ENCODE data around the gene SLC19A3.

Gene SLC19A3

GRCh38 chr2:227719641-227720040 is 1.8 kb upstream of the SLC19A3 start:
- ChIA-PET POLR2A (no interaction called here), CTCF (interaction anchor here (0.6 kb wide), 1 partner anchor 246 kb away, joined by 3 read pairs; no protein-coding TSS in a partner anchor)
- TF ChIP-seq GLI4 (tag by site-specific recombination; IDR thresholded peaks at IDR 0.05), result no peak
- no peak for TF ChIP-seq ZNF248 (tag by site-specific recombination; IDR thresholded peaks at IDR 0.05)
- no peak for TF ChIP-seq ZNF211 (tag by site-specific recombination; IDR thresholded peaks at IDR 0.05; ENCODE audit: low read depth)
- no peak for TF ChIP-seq HOXC10 (CRISPR knock-in tag; IDR thresholded peaks at IDR 0.05)
- no peaks in the 10 kb centered on the region for H3K36me3 ChIP-seq (ENCODE audit: control insufficient read depth in 2 of 2, insufficient read depth in 1 of 2, low read length in 2 of 2)
- no peaks in the 10 kb centered on the region for H3K9me3 ChIP-seq (ENCODE audit: control insufficient read depth, insufficient read depth, low read depth, low read length)
- no peak overlapping the region for H3K4me3 ChIP-seq (ENCODE audit: low read depth, low read length)
- H3K27ac ChIP-seq (ENCODE audit: extremely low read depth, low read depth, low read length), result no peak overlapping the region
- no peaks in the 10 kb centered on the region for H3K4me1 ChIP-seq (ENCODE audit: control insufficient read depth, insufficient read depth, low read length)

- H3K4me1 ChIP-seq (ENCODE audit: control insufficient read depth, insufficient read depth, low read length), result no peaks in the 10 kb centered on the region
- no peak overlapping the region for H3K27ac ChIP-seq (ENCODE audit: extremely low read depth, low read depth, low read length)
- no peaks in the 10 kb centered on the region for H3K9me3 ChIP-seq (ENCODE audit: control insufficient read depth, insufficient read depth, low read depth, low read length)
- TF ChIP-seq ZNF473 (tag by site-specific recombination; IDR thresholded peaks at IDR 0.05) (no peak), ZNF19 (tag by site-specific recombination; IDR thresholded peaks at IDR 0.05; ENCODE audit: low read depth) (no peak), ZBTB11 (tag by site-specific recombination; conservative IDR thresholded peaks at IDR 0.05; ENCODE audit: low read depth) (no peak), ZNF660 (tag by site-specific recombination; IDR thresholded peaks at IDR 0.05) (peak; percentile 98)
- H3K36me3 ChIP-seq (ENCODE audit: control insufficient read depth in 2 of 2, insufficient read depth in 1 of 2, low read length in 2 of 2), result no peaks in the 10 kb centered on the region
- CTCF ChIA-PET, result no interaction called here
- H3K4me3 ChIP-seq (ENCODE audit: low read depth, low read length), result no peak overlapping the region
- POLR2A ChIA-PET, result no interaction called here
Measured at GRCh38 chr2:227716501-227716900, 1.3 kb downstream of the SLC19A3 start.

- TF ChIP-seq BCL6B (tag by site-specific recombination; IDR thresholded peaks at IDR 0.05) (no peak), ZNF548 (tag by site-specific recombination; IDR thresholded peaks at IDR 0.05) (no peak), ZNF449 (tag by site-specific recombination; IDR thresholded peaks at IDR 0.05) (peak; percentile 72; the same call in 1 of the 2 replicates)
- ChIA-PET CTCF (interaction anchor here (0.5 kb wide), 1 partner anchor 55 kb away, joined by 5 read pairs; no protein-coding TSS in a partner anchor), POLR2A (no interaction called here)
- H3K4me3 ChIP-seq (ENCODE audit: low read depth, low read length), result no peak overlapping the region
- H3K36me3 ChIP-seq (ENCODE audit: control insufficient read depth in 2 of 2, insufficient read depth in 1 of 2, low read length in 2 of 2), result no peaks in the 10 kb centered on the region
- no peak overlapping the region for H3K27ac ChIP-seq (ENCODE audit: extremely low read depth, low read depth, low read length)
- no peaks in the 10 kb centered on the region for H3K9me3 ChIP-seq (ENCODE audit: control insufficient read depth, insufficient read depth, low read depth, low read length)
- H3K4me1 ChIP-seq (ENCODE audit: control insufficient read depth, insufficient read depth, low read length), result no peaks in the 10 kb centered on the region
Measured at GRCh38 chr2:227713291-227713690, 4.5 kb downstream of the SLC19A3 start.

- Histone ChIP-seq H3K4me3 (ENCODE audit: low read depth, low read length) (no peak overlapping the region), H3K36me3 (ENCODE audit: control insufficient read depth in 2 of 2, insufficient read depth in 1 of 2, low read length in 2 of 2) (no peaks in the 10 kb centered on the region), H3K9me3 (ENCODE audit: control insufficient read depth, insufficient read depth, low read depth, low read length) (no peaks in the 10 kb centered on the region), H3K4me1 (ENCODE audit: control insufficient read depth, insufficient read depth, low read length) (no peaks in the 10 kb centered on the region), H3K27ac (ENCODE audit: extremely low read depth, low read depth, low read length) (no peak overlapping the region)
- TF ChIP-seq ZNF449 (tag by site-specific recombination; IDR thresholded peaks at IDR 0.05) (no peak), ZNF211 (tag by site-specific recombination; IDR thresholded peaks at IDR 0.05; ENCODE audit: low read depth) (no peak), ZBTB44 (tag by site-specific recombination; IDR thresholded peaks at IDR 0.05) (no peak), ZNF658 (tag by site-specific recombination; IDR thresholded peaks at IDR 0.05) (no peak), PATZ1 (tag by site-specific recombination; IDR thresholded peaks at IDR 0.05) (no peak), ZNF610 (tag by site-specific recombination; IDR thresholded peaks at IDR 0.05; ENCODE audit: borderline replicate concordance) (no peak), ZNF404 (tag by site-specific recombination; IDR thresholded peaks at IDR 0.05) (no peak), GLI4 (tag by site-specific recombination; IDR thresholded peaks at IDR 0.05) (no peak), HOXC10 (CRISPR knock-in tag; IDR thresholded peaks at IDR 0.05) (no peak)
- ChIA-PET CTCF (no interaction called here), POLR2A (no interaction called here)
Measured at GRCh38 chr2:227710986-227711385, 6.8 kb downstream of the SLC19A3 start.
